ENCODE results near the gene MSANTD4. TPM values are rescaled to one million over a fixed set of nuclear protein-coding genes. Genes with fewer than 3 reads are reported as not detected.

MSANTD4 gene
- polyA plus RNA-seq, 3 donors: 1.8 to 2.5 (median 2.1) TPM

- Mint-ChIP-seq H3K27me3 (ENCODE audit: low read depth in 3 of 3) (peaks cover 0 to 2% (median 0%) of the 10 kb centered on the region in 3 donors), H3K4me3 (no peak overlapping the region), H3K27ac (no peak overlapping the region), H3K36me3 (no peaks in the 10 kb centered on the region), H3K4me1 (no peaks in the 10 kb centered on the region), H3K9me3 (no peaks in the 10 kb centered on the region)
- no peak overlapping the region for H2AFZ ChIP-seq (ENCODE audit: insufficient read depth, low read depth, low read length, poor library complexity, severe bottlenecking)
- no peaks in the 10 kb centered on the region for H3K79me2 ChIP-seq (ENCODE audit: insufficient read depth, low read length)
- H3K4me2 ChIP-seq (replicated peaks; ENCODE audit: extremely low read depth, low read length, poor library complexity, severe bottlenecking): no peak overlapping the region
- H4K20me1 ChIP-seq (ENCODE audit: insufficient read depth, low read length): no peaks in the 10 kb centered on the region
- no peaks in the 10 kb centered on the region for H3K36me3 ChIP-seq (replicated peaks in 1 of 2; ENCODE audit: control insufficient read depth in 1 of 2, insufficient read depth in 2 of 2, low read length in 2 of 2)
- WGBS (ENCODE audit: insufficient coverage): 80% methylated on average over 1 of the region's 3 CpGs
- no peak overlapping the region for H3K27ac ChIP-seq (ENCODE audit: low read depth in 1 of 2, low read length in 2 of 2)
- no peak overlapping the region for H3K4me3 ChIP-seq (replicated peaks in 1 of 3; ENCODE audit: low read depth in 2 of 3, low read length in 3 of 3)
- DNase-seq: no peak
- H3K9ac ChIP-seq (ENCODE audit: insufficient read depth, low read length, poor library complexity, severe bottlenecking): no peak overlapping the region
- TF ChIP-seq CTCF (IDR thresholded peaks at IDR 0.05): no peak
- H3K4me1 ChIP-seq (ENCODE audit: control insufficient read depth in 1 of 2, insufficient read depth in 2 of 2, low read length in 2 of 2): no peaks in the 10 kb centered on the region
- no peaks in the 10 kb centered on the region for H3K9me3 ChIP-seq (replicated peaks in 1 of 2; ENCODE audit: control insufficient read depth in 1 of 2, insufficient read depth in 1 of 2, low read length in 2 of 2)
- H3K27me3 ChIP-seq (ENCODE audit: control insufficient read depth in 2 of 2, insufficient read depth in 2 of 2, low read length in 2 of 2): no peaks in the 10 kb centered on the region
- intact Hi-C loops (cut with micrococcal nuclease): no loop called here
Measured at GRCh38 chr11:105968021-105968697, 53.9 kb downstream of the MSANTD4 start.

GRCh38 chr11:105960252-105961245 is 61.5 kb downstream of the MSANTD4 start:
- H2AFZ ChIP-seq (ENCODE audit: insufficient read depth, low read depth, low read length, poor library complexity, severe bottlenecking): no peak overlapping the region
- Mint-ChIP-seq H3K27ac (no peak overlapping the region), H3K9me3 (peaks cover 8 to 19% (median 13%) of the 10 kb centered on the region in 7 donors), H3K4me3 (no peak overlapping the region), H3K4me1 (no peaks in the 10 kb centered on the region), H3K27me3 (ENCODE audit: low read depth in 3 of 3) (peaks cover 0 to 1% (median 1%) of the 10 kb centered on the region in 3 donors), H3K36me3 (no peaks in the 10 kb centered on the region)
- intact Hi-C loops (cut with micrococcal nuclease): loop anchor here in 1 of 2 donors (5.0 kb wide), 1 partner anchor 633 kb away; no protein-coding TSS in a partner anchor
- no peak overlapping the region for H3K9ac ChIP-seq (ENCODE audit: insufficient read depth, low read length, poor library complexity, severe bottlenecking)
- H3K4me3 ChIP-seq (replicated peaks in 1 of 3; ENCODE audit: low read depth in 2 of 3, low read length in 3 of 3): no peak overlapping the region
- H3K36me3 ChIP-seq (replicated peaks in 1 of 2; ENCODE audit: control insufficient read depth in 1 of 2, insufficient read depth in 2 of 2, low read length in 2 of 2): no peaks in the 10 kb centered on the region
- H3K9me3 ChIP-seq (replicated peaks in 1 of 2; ENCODE audit: control insufficient read depth in 1 of 2, insufficient read depth in 1 of 2, low read length in 2 of 2): peaks cover 0 to 13% of the 10 kb centered on the region in 2 donors
- H3K27ac ChIP-seq (ENCODE audit: low read depth in 1 of 2, low read length in 2 of 2): no peak overlapping the region
- DNase-seq: no peak
- no peaks in the 10 kb centered on the region for H3K79me2 ChIP-seq (ENCODE audit: insufficient read depth, low read length)
- TF ChIP-seq CTCF (IDR thresholded peaks at IDR 0.05): no peak
- no peaks in the 10 kb centered on the region for H3K4me1 ChIP-seq (ENCODE audit: control insufficient read depth in 1 of 2, insufficient read depth in 2 of 2, low read length in 2 of 2)
- WGBS (ENCODE audit: insufficient coverage): 94% methylated on average over 13 of the region's 22 CpGs
- no peak overlapping the region for H3K4me2 ChIP-seq (replicated peaks; ENCODE audit: extremely low read depth, low read length, poor library complexity, severe bottlenecking)
- no peaks in the 10 kb centered on the region for H4K20me1 ChIP-seq (ENCODE audit: insufficient read depth, low read length)
- H3K27me3 ChIP-seq (ENCODE audit: control insufficient read depth in 2 of 2, insufficient read depth in 2 of 2, low read length in 2 of 2): no peaks in the 10 kb centered on the region
